H1 (cell line): ENCODE data around the gene IL5. TPM values are rescaled to one million over a fixed set of nuclear protein-coding genes. Genes with fewer than 3 reads are reported as not detected.
A peak's percentile ranks its signal among the peaks of the same experiment; 100 is the strongest.

Experiments
- CTCF ChIA-PET: fragments of 300-600 bp; sonication (Branson Sonifier 250); formaldehyde crosslinking; loops from one replicate; lab custom pipeline; 2021; ENCODE audit not compliant: partially characterized antibody; lab: Charles Lee
- POLR2A ChIA-PET: fragments of 300-600 bp; sonication (Branson Sonifier 250); formaldehyde crosslinking; loops from one replicate; lab custom pipeline; 2021; ENCODE audit warnings: inconsistent platforms; ENCODE audit not compliant: partially characterized antibody; lab: Charles Lee
- DNase-seq, 2 experiments: peaks; one replicate each; pipeline versions ENCODE4 v3.0.0 to v3.0.0-alpha.2; 2010 to 2022; ENCODE audit warnings: low spot score in 2 of 2, low read depth in 1 of 2, mixed read lengths in 1 of 2
- FAIRE-seq: peaks from 2 replicates; lab custom pipeline; 2011; peaks lifted over from hg19 to GRCh38; lab: Jason Lieb, UNC
- H2AFZ ChIP-seq: 2 replicates; pipeline ENCODE4 v1.8.1; 2012; ENCODE audit warnings: low read length, inconsistent platforms
- H2AK5ac ChIP-seq: 2 replicates; pipeline ENCODE4 v1.6.1; 2013; ENCODE audit warnings: low read depth, low read length
- H2BK120ac ChIP-seq: replicated peaks from 2 replicates; pipeline ENCODE3; 2013; ENCODE audit warnings: low read depth, low read length, inconsistent platforms
- H2BK12ac ChIP-seq: 2 replicates; pipeline ENCODE4 v1.6.1; 2013; ENCODE audit warnings: low read depth, low read length
- H2BK15ac ChIP-seq: 2 replicates; pipeline ENCODE4 v1.6.1; 2013; ENCODE audit warnings: low read length
- H2BK20ac ChIP-seq: 2 replicates; pipeline ENCODE4 v1.6.1; 2013; ENCODE audit warnings: low read length
- H2BK5ac ChIP-seq: 2 replicates; pipeline ENCODE4 v1.6.1; 2013; ENCODE audit warnings: low read depth, low read length
- H3K14ac ChIP-seq: 2 replicates; pipeline ENCODE4 v1.6.1; 2013; ENCODE audit warnings: inconsistent platforms; ENCODE audit not compliant: insufficient read length
- H3K18ac ChIP-seq: 2 replicates; pipeline ENCODE4 v1.6.1; 2013; ENCODE audit warnings: low read length; ENCODE audit errors: extremely low read depth
- H3K23ac ChIP-seq: 2 replicates; pipeline ENCODE4 v1.6.1; 2013; ENCODE audit warnings: inconsistent platforms; ENCODE audit not compliant: insufficient read length
- H3K23me2 ChIP-seq: 2 replicates; pipeline ENCODE4 v1.6.1; 2013; ENCODE audit warnings: low read depth, low read length
- H3K27ac ChIP-seq: 2 replicates; pipeline ENCODE4 v1.6.1; 2011; ENCODE audit warnings: low read depth, low read length, inconsistent platforms
- H3K27me3 ChIP-seq, 4 experiments: replicated peaks in 1 of 4; 1 replicate in 1 of 4; 2 replicates in 3 of 4; pipeline versions ENCODE4 v1.6.1 to v1.8.1; 2011 to 2013; ENCODE audit warnings: low read length in 3 of 4, mild to moderate bottlenecking in 3 of 4, inconsistent platforms in 2 of 4, mixed read lengths in 2 of 4, moderate library complexity in 1 of 4; ENCODE audit not compliant: control insufficient read depth in 3 of 4, insufficient read depth in 3 of 4; ENCODE audit errors: extremely low read depth in 1 of 4
- H3K36me3 ChIP-seq, 4 experiments: 2 replicates each; pipeline versions ENCODE4 v1.6.1 to v1.8.1; 2011 to 2013; ENCODE audit warnings: mild to moderate bottlenecking in 4 of 4, low read length in 3 of 4, moderate library complexity in 2 of 4, control low read depth in 1 of 4, inconsistent platforms in 1 of 4; ENCODE audit not compliant: insufficient read depth in 4 of 4, control insufficient read depth in 2 of 4
- H3K4ac ChIP-seq: replicated peaks from 2 replicates; pipeline ENCODE3; 2013; ENCODE audit warnings: low read length, low read depth, mixed read lengths, inconsistent platforms; ENCODE audit not compliant: insufficient read length
- H3K4me1 ChIP-seq, 4 experiments: replicated peaks in 1 of 4; 1 replicate in 1 of 4; 2 replicates in 3 of 4; pipeline versions ENCODE4 v1.6.1 to v1.8.1; 2011 to 2013; ENCODE audit warnings: low read length in 3 of 4, inconsistent platforms in 2 of 4, mixed read lengths in 1 of 4; ENCODE audit not compliant: insufficient read depth in 4 of 4, control insufficient read depth in 3 of 4
- H3K4me2 ChIP-seq, 2 experiments: 2 replicates each; pipeline versions ENCODE4 v1.6.1 to v1.8.1; 2011 to 2013; ENCODE audit warnings: low read depth in 2 of 2, low read length in 2 of 2, control low read depth in 1 of 2, inconsistent platforms in 1 of 2, mild to moderate bottlenecking in 1 of 2; ENCODE audit not compliant: insufficient read depth in 1 of 2
- H3K4me3 ChIP-seq, 4 experiments: fragments of 200-600, 300-600 bp in 1 of 4; sonication (generic), shearing (Covaris generic), sonication (Bioruptor Twin) in 1 of 4; 2 replicates each; pipeline versions ENCODE4 v1.5.1 to v1.8.1; 2011 to 2016; ENCODE audit warnings: low read length in 4 of 4, low read depth in 3 of 4, control low read depth in 2 of 4, inconsistent platforms in 2 of 4, mild to moderate bottlenecking in 2 of 4, mixed read lengths in 1 of 4, moderate library complexity in 1 of 4; ENCODE audit not compliant: insufficient read depth in 2 of 4; ENCODE audit errors: extremely low read depth in 1 of 4
- H3K56ac ChIP-seq: replicated peaks from 2 replicates; pipeline ENCODE3; 2013; ENCODE audit warnings: low read depth, mild to moderate bottlenecking, mixed read lengths, low read length, inconsistent platforms; ENCODE audit not compliant: insufficient read length
- H3K79me1 ChIP-seq: 2 replicates; pipeline ENCODE4 v1.6.1; 2013; ENCODE audit warnings: low read depth, low read length, control low read depth
- H3K79me2 ChIP-seq, 2 experiments: 2 replicates each; pipeline versions ENCODE4 v1.6.1 to v1.8.1; 2012 to 2013; ENCODE audit warnings: low read length in 2 of 2, mild to moderate bottlenecking in 2 of 2, inconsistent platforms in 1 of 2; ENCODE audit not compliant: insufficient read depth in 2 of 2, control insufficient read depth in 1 of 2
- H3K9ac ChIP-seq, 4 experiments: replicated peaks in 1 of 4; 1 replicate in 1 of 4; 2 replicates in 3 of 4; pipeline versions ENCODE4 v1.6.1 to v1.8.1; 2011 to 2013; ENCODE audit warnings: low read depth in 3 of 4, low read length in 3 of 4, control low read depth in 2 of 4, mild to moderate bottlenecking in 2 of 4, moderate library complexity in 2 of 4, inconsistent platforms in 1 of 4; ENCODE audit errors: extremely low read depth in 1 of 4
- H3K9me3 ChIP-seq, 2 experiments: 2 replicates each; pipeline versions ENCODE4 v1.6.1 to v1.8.1; 2012 to 2013; ENCODE audit warnings: mild to moderate bottlenecking in 2 of 2, moderate library complexity in 2 of 2, control low read depth in 1 of 2, inconsistent platforms in 1 of 2, low read depth in 1 of 2, low read length in 1 of 2, mixed read lengths in 1 of 2; ENCODE audit not compliant: insufficient read depth in 2 of 2
- H4K20me1 ChIP-seq, 2 experiments: replicated peaks in 1 of 2; 2 replicates each; pipeline versions ENCODE3 to v1.8.1; 2011 to 2013; ENCODE audit warnings: inconsistent platforms in 2 of 2, low read length in 2 of 2, mild to moderate bottlenecking in 1 of 2; ENCODE audit not compliant: insufficient read depth in 2 of 2, control insufficient read depth in 1 of 2
- H4K5ac ChIP-seq: 2 replicates; pipeline ENCODE4 v1.6.1; 2013; ENCODE audit warnings: low read length, low read depth, mixed read lengths, inconsistent platforms; ENCODE audit not compliant: insufficient read length
- H4K8ac ChIP-seq: 2 replicates; pipeline ENCODE4 v1.8.0; 2013; ENCODE audit warnings: mild to moderate bottlenecking, moderate library complexity, low read length, inconsistent platforms; ENCODE audit not compliant: insufficient read depth; ENCODE audit errors: extremely low read depth
- H4K91ac ChIP-seq: replicated peaks from 2 replicates; pipeline ENCODE3; 2013; ENCODE audit warnings: low read length, mixed read lengths, inconsistent platforms; ENCODE audit not compliant: insufficient read length
- POLR2A ChIP-seq, 2 experiments: IDR thresholded peaks; 1 replicate in 1 of 2; 2 replicates in 1 of 2; pipeline ENCODE4 v1.6.1; 2011; ENCODE audit warnings: low read depth in 2 of 2, low read length in 2 of 2, mild to moderate bottlenecking in 2 of 2; ENCODE audit errors: control extremely low read depth in 1 of 2
- WGBS, 2 experiments: shearing (Covaris generic) in 1 of 2; methylation state at CpG; one replicate each; pipeline versions ENCODE4 v1.1.6 to v1.1.7; 2013 to 2015; ENCODE audit warnings: low lambda C conversion rate in 2 of 2, mixed read lengths in 2 of 2, inconsistent platforms in 1 of 2, low coverage in 1 of 2, missing lambda C conversion rate in 1 of 2; ENCODE audit not compliant: insufficient replicate concordance in 2 of 2, insufficient coverage in 1 of 2, insufficient read length in 1 of 2; ENCODE audit errors: extremely low coverage in 1 of 2, missing lambda C conversion rate in 1 of 2; 5-methylcytosine and 5-hydroxymethylcytosine counted together
- polyA plus RNA-seq, 7 experiments: library from polyadenylated mRNA; depleted of rRNA in 3 of 7; stranded (reverse) in 5 of 7; unstranded in 2 of 7; fragments of >200 nt in 5 of 7; fragments of 200-250 nt in 2 of 7; gene quantifications; 1 replicate in 5 of 7; 2 replicates in 1 of 7; 4 replicates in 1 of 7; pipeline versions ENCODE4 v1.2.1 to v1.2.3, GENCODE V29; 2011 to 2013; ENCODE audit warnings: missing spikeins in 2 of 7, mixed read lengths in 2 of 7
- total RNA-seq: library from RNA; stranded (reverse); fragmentation: NEBNext Ultra II Directional; extraction: Animal tissue kit (Norgen Biotek cat#: 25700); gene quantifications from 2 replicates; pipeline ENCODE4 v1.2.1, GENCODE V29; 2021

The IL5 gene
- total and polyA plus RNA-seq, 2 of the 8 experiments (the other 6 are each of a cell fraction or from before 2014, with no cell fraction given) = not detected

- H3K9ac ChIP-seq = no peak overlapping the region
- H3K4ac ChIP-seq = no peak overlapping the region
- H3K23ac ChIP-seq = no peak overlapping the region
- ChIA-PET POLR2A (interaction anchor here (0.6 to 5.4 kb wide), 6 partner anchors 10 to 67 kb away, joined by 3 to 49 read pairs (median 22); no protein-coding TSS in a partner anchor), CTCF (interaction anchor here (1.0 to 19.9 kb wide), 11 partner anchors 8 to 104 kb away, joined by 3 to 353 read pairs (median 7); no protein-coding TSS in a partner anchor)
- H2BK12ac ChIP-seq = no peak overlapping the region
- H2BK15ac ChIP-seq = no peak overlapping the region
- no peak overlapping the region for H4K8ac ChIP-seq
- H3K79me1 ChIP-seq = no peaks in the 10 kb centered on the region; the same call in 1 of the 2 replicates
- H2BK20ac ChIP-seq = no peak overlapping the region
- TF ChIP-seq POLR2A (IDR thresholded peaks at IDR 0.05; ENCODE audit: control extremely low read depth in 1 of 2, low read depth in 2 of 2, low read length in 2 of 2) = no peak
- no peak for FAIRE-seq
- H3K4me3 ChIP-seq = no peak overlapping the region
- peaks cover 0 to 9% of the 10 kb centered on the region in 2 experiments for H4K20me1 ChIP-seq
- no peak overlapping the region for H3K27ac ChIP-seq
- peaks cover 27% of the 10 kb centered on the region; the same call in 1 of the 2 replicates for H3K23me2 ChIP-seq
- peak overlapping the region in 1 of 2 experiments; percentile 87; a peak in 2 of 4 replicates for H3K4me2 ChIP-seq
- H2AFZ ChIP-seq = no peak overlapping the region
- H3K79me2 ChIP-seq = no peaks in the 10 kb centered on the region
- no peak overlapping the region for H3K18ac ChIP-seq
- DNase-seq = no peak
- no peak overlapping the region for H3K14ac ChIP-seq
- H4K91ac ChIP-seq = no peak overlapping the region
- no peak overlapping the region for H4K5ac ChIP-seq
- no peaks in the 10 kb centered on the region for H3K9me3 ChIP-seq
- H3K36me3 ChIP-seq = no peaks in the 10 kb centered on the region; a peak in 1 of 8 replicates
- H2BK120ac ChIP-seq = no peak overlapping the region
- peaks cover 12 to 21% (median 15%) of the 10 kb centered on the region in 4 experiments for H3K4me1 ChIP-seq
- H3K27me3 ChIP-seq = peaks cover 0 to 7% (median 4%) of the 10 kb centered on the region in 4 experiments; a peak in 3 of 7 replicates
- no peak overlapping the region for H2AK5ac ChIP-seq
- H3K56ac ChIP-seq = no peak overlapping the region
- WGBS, 2 experiments = 87% methylated on average over 3 of the region's 3 CpGs; no CpG with 5 or more reads in 1 of the 2 experiments
- no peak overlapping the region for H2BK5ac ChIP-seq
Measured at GRCh38 chr5:132492386-132493125, 50.8 kb downstream of the IL5 start.

Other genes starting within 250 kb of the IL5 start
- gene SLC22A4, start 249.1 kb downstream of the IL5 start, total RNA-seq = 0.54 and 0.60 TPM in 2 replicates
- gene SLC22A4, start 249.1 kb downstream of the IL5 start, polyA plus RNA-seq (2011; rRNA removed) = 0.31 and 0.45 TPM in 2 replicates
- gene SLC22A5, start 173.8 kb downstream of the IL5 start, total RNA-seq = 2.7 and 4.0 TPM in 2 replicates
- 7.3 and 9.0 TPM in 2 replicates for gene SLC22A5, start 173.8 kb downstream of the IL5 start, polyA plus RNA-seq (2011; rRNA removed)
- 8.5 TPM in 2 replicates for gene IRF1, start 52.7 kb downstream of the IL5 start, total RNA-seq
- 2.9 and 4.0 TPM in 2 replicates for gene IRF1, start 52.7 kb downstream of the IL5 start, polyA plus RNA-seq (2011; rRNA removed)
- 39.4 and 40.8 TPM in 2 replicates for gene RAD50, start 13.5 kb upstream of the IL5 start, total RNA-seq
- 6.4 and 10.1 TPM in 2 replicates for gene RAD50, start 13.5 kb upstream of the IL5 start, polyA plus RNA-seq (2011; rRNA removed)
- not detected in 2 replicates for gene IL13, start 114.7 kb upstream of the IL5 start, total RNA-seq
- gene IL13, start 114.7 kb upstream of the IL5 start, polyA plus RNA-seq (2011; rRNA removed) = not detected in 2 replicates
- gene IL4, start 130.5 kb upstream of the IL5 start, total RNA-seq = not detected in 2 replicates
- not detected in 2 replicates for gene IL4, start 130.5 kb upstream of the IL5 start, polyA plus RNA-seq (2011; rRNA removed)
- 11.5 and 13.1 TPM in 2 replicates for gene KIF3A, start 194.0 kb upstream of the IL5 start, total RNA-seq
- gene KIF3A, start 194.0 kb upstream of the IL5 start, polyA plus RNA-seq (2011; rRNA removed) = 2.2 and 3.1 TPM in 2 replicates
- gene CCNI2, start 203.9 kb upstream of the IL5 start, total RNA-seq = 1.4 TPM in 2 replicates
- 1.3 and 2.3 TPM in 2 replicates for gene CCNI2, start 203.9 kb upstream of the IL5 start, polyA plus RNA-seq (2011; rRNA removed)
- 33.0 and 33.8 TPM in 2 replicates for gene SEPTIN8, start 233.7 kb upstream of the IL5 start, total RNA-seq
- gene SEPTIN8, start 233.7 kb upstream of the IL5 start, polyA plus RNA-seq (2011; rRNA removed) = 21.2 and 25.8 TPM in 2 replicates